ENCODE data around the gene AGPS.

- no peak for TF ChIP-seq EZH2 (IDR thresholded peaks at IDR 0.05; ENCODE audit: insufficient read depth, poor library complexity, severe bottlenecking)
- TF ChIP-seq EZH2phosphoT487 (IDR thresholded peaks at IDR 0.05; ENCODE audit: insufficient read depth, low read depth), result no peak
Observed at GRCh38 chr2:177535000-177535399, 142.4 kb downstream of the AGPS start.

Measured in GM23248 (cell line).